DOHH2 (cell line): ENCODE data around the gene CBLL1.

Experiments used
- H3F3A ChIP-seq: fragments of 200-600 bp; sonication (generic), shearing (Covaris generic); 2 replicates; pipeline ENCODE4 v1.6.0; 2016; ENCODE audit warnings: antibody characterized with exemption, mild to moderate bottlenecking; ENCODE audit not compliant: control insufficient read depth, insufficient read depth
- H3K27ac ChIP-seq: fragments of 200-600 bp; sonication (generic); 2 replicates; pipeline ENCODE4 v1.5.1; 2014; ENCODE audit warnings: low read depth, mild to moderate bottlenecking, low read length, moderate library complexity
- H3K27me3 ChIP-seq: fragments of 200-600 bp; sonication (generic); 2 replicates; pipeline ENCODE4 v1.6.1; 2014; ENCODE audit warnings: mild to moderate bottlenecking, low read length, mixed read lengths; ENCODE audit not compliant: control insufficient read depth
- H3K36me3 ChIP-seq: fragments of 200-600 bp; sonication (generic); 2 replicates; pipeline ENCODE4 v1.6.1; 2014; ENCODE audit warnings: mild to moderate bottlenecking, low read length, moderate library complexity, mixed read lengths; ENCODE audit not compliant: control insufficient read depth
- H3K4me1 ChIP-seq: fragments of 200-600 bp; sonication (generic); 2 replicates; pipeline ENCODE4 v1.6.1; 2014; ENCODE audit warnings: mild to moderate bottlenecking, low read length, mixed read lengths; ENCODE audit not compliant: control insufficient read depth
- H3K4me2 ChIP-seq: fragments of 200-600 bp; sonication (generic); 2 replicates; pipeline ENCODE4 v1.6.0; 2014; ENCODE audit warnings: mild to moderate bottlenecking, low read length, moderate library complexity
- H3K4me3 ChIP-seq: fragments of 200-600 bp; sonication (generic); 2 replicates; pipeline ENCODE4 v1.5.1; 2014; ENCODE audit warnings: mild to moderate bottlenecking, low read length, mixed read lengths
- H3K79me2 ChIP-seq: fragments of 200-600 bp; sonication (generic); 2 replicates; pipeline ENCODE4 v1.6.1; 2014; ENCODE audit warnings: mild to moderate bottlenecking, low read length, mixed read lengths; ENCODE audit not compliant: control insufficient read depth
- H3K9me2 ChIP-seq: fragments of 200-600 bp; sonication (generic); replicated peaks from 2 replicates; pipeline ENCODE4 v1.6.1; 2014; ENCODE audit warnings: mild to moderate bottlenecking, low read length, mixed read lengths; ENCODE audit not compliant: control insufficient read depth
- H3K9me3 ChIP-seq: fragments of 200-600 bp; sonication (generic); 2 replicates; pipeline ENCODE4 v1.6.1; 2014; ENCODE audit warnings: antibody characterized with exemption, low read length, mixed read lengths; ENCODE audit not compliant: control insufficient read depth, insufficient read depth
- H4K20me1 ChIP-seq: fragments of 200-600 bp; sonication (generic); 2 replicates; pipeline ENCODE4 v1.6.0; 2014; ENCODE audit warnings: low read depth, mild to moderate bottlenecking, antibody characterized with exemption, low read length, moderate library complexity; ENCODE audit not compliant: control insufficient read depth, insufficient read depth
- CTCF ChIP-seq: fragments of 200-600 bp; sonication (generic); IDR thresholded peaks from one replicate; pipeline ENCODE4 v1.5.1; 2014; ENCODE audit warnings: antibody characterized with exemption, mild to moderate bottlenecking, low read depth, low read length; ENCODE audit not compliant: poor library complexity, severe bottlenecking
- EZH2phosphoT487 ChIP-seq: fragments of 200-600 bp; sonication (generic); IDR thresholded peaks from 2 replicates; pipeline ENCODE4 v1.6.1; 2017; ENCODE audit warnings: borderline replicate concordance, mild to moderate bottlenecking, antibody characterized with exemption, low read length, moderate library complexity, mixed read lengths

CBLL1 gene

GRCh38 chr7:107742678-107743566 lies 1.0 kb upstream of the CBLL1 start:
- Histone ChIP-seq H3K36me3 (peaks cover 36% of the 10 kb centered on the region), H3K27me3 (no peaks in the 10 kb centered on the region), H3F3A (peaks cover 11% of the 10 kb centered on the region), H3K4me1 (peaks cover 44% of the 10 kb centered on the region), H4K20me1 (peaks cover 24% of the 10 kb centered on the region), H3K9me3 (no peaks in the 10 kb centered on the region), H3K4me2 (peak overlapping the region; percentile 96), H3K79me2 (peaks cover 41% of the 10 kb centered on the region), H3K9me2 (no peaks in the 10 kb centered on the region), H3K27ac (peak overlapping the region; percentile 95), H3K4me3 (peak overlapping the region; percentile 88)
- TF ChIP-seq CTCF (no peak), EZH2phosphoT487 (no peak)

- peaks cover 24% of the 10 kb centered on the region for H4K20me1 ChIP-seq
- TF ChIP-seq EZH2phosphoT487 (no peak), CTCF (no peak)
- no peaks in the 10 kb centered on the region for H3K27me3 ChIP-seq
- peaks cover 50% of the 10 kb centered on the region for H3K36me3 ChIP-seq
- no peaks in the 10 kb centered on the region for H3K9me2 ChIP-seq
- H3K27ac ChIP-seq = peak overlapping the region; percentile 95
- H3K4me2 ChIP-seq = peak overlapping the region; percentile 96
- H3K4me1 ChIP-seq = peaks cover 44% of the 10 kb centered on the region
- peaks cover 11% of the 10 kb centered on the region for H3F3A ChIP-seq
- peak overlapping the region; percentile 88 for H3K4me3 ChIP-seq
- H3K79me2 ChIP-seq = peaks cover 55% of the 10 kb centered on the region
- H3K9me3 ChIP-seq = no peaks in the 10 kb centered on the region
These were observed 406 bp downstream of the CBLL1 start for GRCh38 chr7:107744345-107744750.

GRCh38 chr7:107746006-107746405 lies 2.1 kb downstream of the CBLL1 start:
- Histone ChIP-seq H3K4me3 (peak overlapping the region; percentile 88), H4K20me1 (peaks cover 25% of the 10 kb centered on the region), H3F3A (peaks cover 11% of the 10 kb centered on the region), H3K9me2 (no peaks in the 10 kb centered on the region), H3K9me3 (no peaks in the 10 kb centered on the region), H3K79me2 (peaks cover 69% of the 10 kb centered on the region), H3K27ac (no peak overlapping the region), H3K4me1 (peaks cover 44% of the 10 kb centered on the region), H3K27me3 (no peaks in the 10 kb centered on the region), H3K4me2 (peak overlapping the region; percentile 96), H3K36me3 (peaks cover 65% of the 10 kb centered on the region)
- no peak for TF ChIP-seq CTCF
- TF ChIP-seq EZH2phosphoT487 = no peak
